Activated CD4-positive, alpha-beta memory T cell treated with anti-CD3 and anti-CD28 coated beads for 36 hours (primary cell): ENCODE data around the gene RHOBTB1. TPM values are rescaled to one million over a fixed set of nuclear protein-coding genes. Genes with fewer than 3 reads are reported as not detected.
A peak's percentile ranks its signal among the peaks of the same experiment; 100 is the strongest.
"Not testable (repeated sequence)": the region's sequence is repeated elsewhere in the genome, so short reads cannot be mapped to it uniquely, and the experiment has no call there.

Experiments used
- CTCF ChIA-PET: fragments of 350-600 bp; sonication (Branson Sonifier 250); formaldehyde crosslinking; loops from one replicate; lab custom pipeline; 2021; ENCODE audit warnings: antibody characterized with exemption, inconsistent platforms; lab: Charles Lee
- POLR2A ChIA-PET: fragments of 350-600 bp; sonication (Branson Sonifier 250); formaldehyde crosslinking; loops from one replicate; lab custom pipeline; 2021; ENCODE audit warnings: antibody characterized with exemption; lab: Charles Lee
- DNase-seq: peaks from one replicate; pipeline ENCODE4 v3.0.0-alpha.2; 2020
- H3K27ac Mint-ChIP-seq: one replicate; pipeline ENCODE4 v1.8.0; 2021; ENCODE audit warnings: mixed read lengths
- H3K27me3 Mint-ChIP-seq: one replicate; pipeline ENCODE4 v1.8.0; 2021; ENCODE audit warnings: mixed read lengths
- H3K36me3 Mint-ChIP-seq: one replicate; pipeline ENCODE4 v1.8.0; 2021; ENCODE audit warnings: mixed read lengths
- H3K4me1 Mint-ChIP-seq: one replicate; pipeline ENCODE4 v1.8.0; 2021; ENCODE audit warnings: low read depth, mixed read lengths
- H3K4me3 Mint-ChIP-seq: one replicate; pipeline ENCODE4 v1.8.0; 2021; ENCODE audit warnings: mild to moderate bottlenecking, mixed read lengths
- H3K9me3 Mint-ChIP-seq: one replicate; pipeline ENCODE4 v1.8.0; 2021; ENCODE audit warnings: mixed read lengths
- intact Hi-C: fragments of 100-400 bp; cut with micrococcal nuclease; formaldehyde crosslinking; loops from one replicate; pipeline ENCODE4 v1.15.1; 2023
- total RNA-seq, 2 experiments: library from RNA; stranded (reverse); gene quantifications; one replicate each; pipeline ENCODE4 v1.2.3, GENCODE V29; 2021

Gene RHOBTB1
- total RNA-seq, 2 experiments from 2014 or later, result not detected

DNA sequence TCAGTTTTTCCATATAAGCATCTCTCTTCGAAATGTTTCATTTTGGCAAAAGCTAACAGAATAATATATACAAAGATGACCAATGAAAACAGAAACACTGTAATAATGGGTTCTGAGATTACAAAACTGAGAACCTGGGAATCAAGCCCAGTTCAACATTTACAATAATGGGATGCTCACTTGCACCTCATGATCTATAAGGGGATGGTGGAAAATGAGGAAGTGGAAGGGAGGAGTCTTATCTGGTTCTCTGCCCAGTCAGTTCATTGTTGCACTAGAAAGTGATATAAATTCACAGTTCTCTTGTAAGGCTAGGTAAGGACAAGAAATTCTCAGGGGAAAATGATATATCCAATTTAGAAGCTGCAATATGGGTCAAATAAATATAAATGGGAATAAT, 31.7 kb upstream of the RHOBTB1 start:
- ChIA-PET POLR2A (interaction anchor here (0.5 kb wide), 1 partner anchor 514 kb away, joined by 3 read pairs; no protein-coding TSS in a partner anchor), CTCF (interaction anchor here (0.6 to 2.2 kb wide), 2 partner anchors 9 to 11 kb away, joined by 3 to 7 read pairs; no protein-coding TSS in a partner anchor)
- no peak overlapping the region for H3K27ac Mint-ChIP-seq
- no peaks in the 10 kb centered on the region for H3K9me3 Mint-ChIP-seq
- no peaks in the 10 kb centered on the region for H3K36me3 Mint-ChIP-seq
- no peak overlapping the region for H3K4me3 Mint-ChIP-seq
- peaks cover 11% of the 10 kb centered on the region for H3K4me1 Mint-ChIP-seq
- H3K27me3 Mint-ChIP-seq, result peaks cover 13% of the 10 kb centered on the region
- intact Hi-C loops, result no loop called here
- no peak for DNase-seq

- H3K27ac Mint-ChIP-seq, result no peak overlapping the region
- intact Hi-C loops, result no loop called here
- H3K4me3 Mint-ChIP-seq, result no peak overlapping the region
- ChIA-PET POLR2A (no interaction called here), CTCF (interaction anchor here (2.2 kb wide), 1 partner anchor 10 kb away, joined by 7 read pairs; no protein-coding TSS in a partner anchor)
- no peaks in the 10 kb centered on the region for H3K9me3 Mint-ChIP-seq
- peaks cover 13% of the 10 kb centered on the region for H3K27me3 Mint-ChIP-seq
- DNase-seq, result no peak
- peaks cover 11% of the 10 kb centered on the region for H3K4me1 Mint-ChIP-seq
- H3K36me3 Mint-ChIP-seq, result no peaks in the 10 kb centered on the region
These were observed 30.6 kb upstream of the RHOBTB1 start for GRCh38 chr10:60974463-60975149.

DNA sequence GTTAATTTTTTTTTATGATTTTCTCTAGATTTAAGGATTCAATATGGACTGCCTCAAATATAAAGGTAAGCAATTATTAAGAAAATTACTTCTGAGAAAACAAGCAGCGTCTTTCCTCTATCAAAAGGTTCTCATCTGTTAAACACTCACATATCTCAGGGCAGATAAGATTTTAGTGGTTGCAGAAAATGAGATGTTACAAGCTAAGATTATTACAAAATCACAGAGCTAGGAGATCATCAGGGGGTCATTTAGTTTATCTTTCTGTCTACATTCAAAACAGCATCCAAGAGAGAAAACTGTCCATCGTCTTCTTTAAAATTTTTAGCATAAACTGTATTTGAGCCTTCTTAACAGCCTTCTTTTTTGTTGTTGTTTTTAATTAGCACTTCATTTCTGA, 29.1 kb upstream of the RHOBTB1 start:
- H3K4me3 Mint-ChIP-seq, result no peak overlapping the region
- H3K27me3 Mint-ChIP-seq, result peaks cover 12% of the 10 kb centered on the region
- H3K4me1 Mint-ChIP-seq, result peaks cover 17% of the 10 kb centered on the region
- DNase-seq, result no peak
- ChIA-PET CTCF (interaction anchor here (0.6 kb wide), 1 partner anchor 230 kb away, joined by 5 read pairs; no protein-coding TSS in a partner anchor), POLR2A (no interaction called here)
- H3K27ac Mint-ChIP-seq, result no peak overlapping the region
- no peaks in the 10 kb centered on the region for H3K9me3 Mint-ChIP-seq
- H3K36me3 Mint-ChIP-seq, result no peaks in the 10 kb centered on the region
- intact Hi-C loops, result no loop called here

DNA sequence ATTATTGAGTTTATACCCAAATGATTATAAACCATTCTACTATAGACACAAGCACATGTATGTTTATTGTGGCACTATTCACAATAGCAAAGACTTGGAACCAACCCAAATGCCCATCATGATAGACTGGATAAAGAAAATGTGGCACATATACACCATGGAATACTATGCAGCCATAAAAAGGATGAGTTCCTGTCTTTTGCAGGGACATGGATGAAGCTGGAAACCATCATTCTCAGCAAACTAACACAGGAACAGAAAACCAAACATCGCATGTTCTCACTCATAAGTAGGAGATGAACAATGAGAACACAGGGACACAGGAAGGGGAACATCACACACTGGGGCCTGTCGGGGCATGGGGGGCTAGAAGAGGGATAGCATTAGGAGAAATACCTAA, 28.2 kb upstream of the RHOBTB1 start:
- H3K27ac Mint-ChIP-seq, H3K36me3 Mint-ChIP-seq, POLR2A ChIA-PET, DNase-seq, H3K4me3 Mint-ChIP-seq, CTCF ChIA-PET, intact Hi-C loops, H3K9me3 Mint-ChIP-seq: not testable (repeated sequence)
- H3K4me1 Mint-ChIP-seq, result peaks cover 23% of the 10 kb centered on the region
- H3K27me3 Mint-ChIP-seq, result peaks cover 15% of the 10 kb centered on the region

DNA sequence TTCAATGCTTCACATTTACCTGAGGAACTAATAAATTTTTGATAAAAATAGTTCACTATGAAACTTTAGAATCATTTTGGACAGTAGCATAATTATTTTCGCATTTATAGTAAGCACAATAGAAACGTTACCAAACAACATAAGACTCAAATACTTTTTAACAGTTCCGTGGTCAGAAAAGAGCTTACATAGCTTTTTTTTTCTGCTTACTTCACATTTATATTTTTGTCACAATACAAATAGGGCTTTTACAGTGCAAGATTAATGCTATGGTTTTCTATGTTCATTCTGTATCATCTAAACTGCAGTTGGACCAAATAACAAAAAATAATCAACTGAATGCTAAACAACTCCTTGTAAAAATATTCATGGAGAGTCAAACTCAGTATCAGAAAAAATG, 26.5 kb upstream of the RHOBTB1 start:
- Mint-ChIP-seq H3K9me3 (no peaks in the 10 kb centered on the region), H3K27ac (no peak overlapping the region), H3K36me3 (no peaks in the 10 kb centered on the region), H3K27me3 (peaks cover 20% of the 10 kb centered on the region), H3K4me3 (no peak overlapping the region), H3K4me1 (peaks cover 24% of the 10 kb centered on the region)
- CTCF ChIA-PET, result no interaction called here
- intact Hi-C loops, result no loop called here
- DNase-seq, result no peak
- POLR2A ChIA-PET, result no interaction called here

DNA sequence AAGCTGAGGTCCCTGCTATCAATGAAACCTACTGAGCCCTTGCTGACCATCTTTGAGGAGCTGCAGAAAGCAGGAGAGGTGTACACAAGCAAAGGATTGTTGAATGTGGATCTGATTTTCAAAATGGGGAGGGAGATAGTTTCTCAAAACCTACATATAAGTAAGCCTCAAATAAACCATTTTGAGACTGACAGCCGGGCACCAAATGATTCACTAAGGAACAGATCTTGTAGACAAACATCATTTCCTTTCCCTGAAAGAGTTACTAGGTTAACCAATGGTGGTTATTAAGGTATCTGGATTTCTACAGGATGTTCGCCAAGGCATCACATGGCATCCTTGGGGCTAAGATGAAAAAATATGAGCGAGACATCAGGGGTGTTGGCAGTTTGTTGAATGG, 24.5 kb upstream of the RHOBTB1 start:
- Mint-ChIP-seq H3K4me1 (peaks cover 17% of the 10 kb centered on the region), H3K4me3 (no peak overlapping the region), H3K27me3 (peaks cover 24% of the 10 kb centered on the region), H3K9me3 (no peaks in the 10 kb centered on the region), H3K27ac (no peak overlapping the region), H3K36me3 (no peaks in the 10 kb centered on the region)
- ChIA-PET CTCF (interaction anchor here (1.6 kb wide), 1 partner anchor 152 kb away, joined by 7 read pairs; no protein-coding TSS in a partner anchor), POLR2A (no interaction called here)
- no peak for DNase-seq
- intact Hi-C loops, result no loop called here

DNA sequence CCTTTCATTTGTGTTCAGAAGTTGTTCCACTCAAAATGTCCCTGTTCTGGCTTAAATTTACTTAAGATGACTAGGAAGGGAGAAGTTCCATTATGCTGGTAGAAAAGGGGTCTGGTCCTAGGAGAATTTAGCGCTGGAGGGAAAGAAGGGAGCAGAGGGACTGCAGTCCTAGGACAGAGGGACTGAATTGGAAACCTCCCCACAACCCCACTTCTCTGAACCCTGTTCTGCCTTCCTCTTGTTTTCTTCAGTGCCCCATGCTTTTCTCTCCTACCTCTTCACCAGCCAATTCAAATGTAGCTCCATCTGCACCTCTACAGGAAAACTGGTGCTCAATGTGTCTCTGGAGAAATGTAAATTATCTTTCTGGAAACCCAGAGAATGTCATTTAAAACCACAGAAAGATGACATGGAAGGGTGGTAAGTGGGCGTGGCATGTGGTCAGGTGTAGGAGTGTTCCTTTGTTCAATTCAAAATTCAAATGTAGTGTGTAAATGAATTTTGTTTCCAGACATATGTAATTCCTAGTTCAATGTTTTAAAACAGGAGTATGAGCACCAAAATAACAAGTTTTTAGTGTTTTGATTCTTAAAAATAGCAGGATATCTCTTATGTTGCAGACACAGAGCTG, 24.0 kb upstream of the RHOBTB1 start:
- no peak overlapping the region for H3K4me3 Mint-ChIP-seq

DNA sequence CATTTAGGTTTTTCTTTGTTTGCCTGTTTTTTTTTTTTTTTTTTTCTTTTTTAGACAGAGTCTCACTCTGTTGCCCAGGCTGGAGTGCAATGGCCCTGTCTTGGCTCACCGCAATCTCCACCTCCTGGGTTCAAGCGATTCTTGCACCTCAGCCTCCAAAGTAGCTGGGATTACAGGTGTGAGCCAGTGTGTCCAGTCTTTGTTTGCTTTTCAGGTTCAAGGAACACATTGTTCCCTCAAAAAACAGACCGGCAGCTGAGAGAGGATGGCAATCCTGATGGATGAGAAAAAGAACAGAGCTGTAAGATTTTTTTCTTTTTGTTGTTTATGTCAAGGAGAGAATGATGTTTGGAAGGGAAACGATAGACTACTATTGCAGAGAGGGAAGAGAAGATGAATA, 23.3 kb upstream of the RHOBTB1 start:
- H3K36me3 Mint-ChIP-seq, result no peaks in the 10 kb centered on the region
- H3K9me3 Mint-ChIP-seq, result no peaks in the 10 kb centered on the region
- peaks cover 17% of the 10 kb centered on the region for H3K4me1 Mint-ChIP-seq
- DNase-seq, result no peak
- POLR2A ChIA-PET, result no interaction called here
- CTCF ChIA-PET, result interaction anchor here (1.0 kb wide), 1 partner anchor 84 kb away, joined by 3 read pairs; no protein-coding TSS in a partner anchor
- H3K4me3 Mint-ChIP-seq, result no peak overlapping the region
- H3K27ac Mint-ChIP-seq, result no peak overlapping the region
- peaks cover 22% of the 10 kb centered on the region for H3K27me3 Mint-ChIP-seq
- intact Hi-C loops, result no loop called here

More for the DNA sequence above, 24.0 kb upstream of the RHOBTB1 start:
- Mint-ChIP-seq H3K27me3 (peaks cover 24% of the 10 kb centered on the region), H3K36me3 (no peaks in the 10 kb centered on the region), H3K27ac (no peak overlapping the region), H3K9me3 (no peaks in the 10 kb centered on the region), H3K4me1 (peaks cover 17% of the 10 kb centered on the region)
- ChIA-PET CTCF (interaction anchor here (1.0 to 1.6 kb wide), 2 partner anchors 85 to 151 kb away, joined by 3 to 7 read pairs; no protein-coding TSS in a partner anchor), POLR2A (no interaction called here)
- intact Hi-C loops, result no loop called here
- DNase-seq, result peak; percentile 49

- H3K36me3 Mint-ChIP-seq, result no peaks in the 10 kb centered on the region
- no peak overlapping the region for H3K4me3 Mint-ChIP-seq
- intact Hi-C loops, result loop anchor here (2.0 kb wide), 1 partner anchor 17 kb away; no protein-coding TSS in a partner anchor
- H3K27me3 Mint-ChIP-seq, result peaks cover 15% of the 10 kb centered on the region
- no peak overlapping the region for H3K27ac Mint-ChIP-seq
- CTCF ChIA-PET, result interaction anchor here (0.7 kb wide), 1 partner anchor 15 kb away, joined by 4 read pairs; no protein-coding TSS in a partner anchor
- H3K4me1 Mint-ChIP-seq, result peaks cover 17% of the 10 kb centered on the region
- no peak for DNase-seq
- H3K9me3 Mint-ChIP-seq, result no peaks in the 10 kb centered on the region
- POLR2A ChIA-PET, result no interaction called here
These were observed 21.7 kb upstream of the RHOBTB1 start for GRCh38 chr10:60965696-60966095.

DNA sequence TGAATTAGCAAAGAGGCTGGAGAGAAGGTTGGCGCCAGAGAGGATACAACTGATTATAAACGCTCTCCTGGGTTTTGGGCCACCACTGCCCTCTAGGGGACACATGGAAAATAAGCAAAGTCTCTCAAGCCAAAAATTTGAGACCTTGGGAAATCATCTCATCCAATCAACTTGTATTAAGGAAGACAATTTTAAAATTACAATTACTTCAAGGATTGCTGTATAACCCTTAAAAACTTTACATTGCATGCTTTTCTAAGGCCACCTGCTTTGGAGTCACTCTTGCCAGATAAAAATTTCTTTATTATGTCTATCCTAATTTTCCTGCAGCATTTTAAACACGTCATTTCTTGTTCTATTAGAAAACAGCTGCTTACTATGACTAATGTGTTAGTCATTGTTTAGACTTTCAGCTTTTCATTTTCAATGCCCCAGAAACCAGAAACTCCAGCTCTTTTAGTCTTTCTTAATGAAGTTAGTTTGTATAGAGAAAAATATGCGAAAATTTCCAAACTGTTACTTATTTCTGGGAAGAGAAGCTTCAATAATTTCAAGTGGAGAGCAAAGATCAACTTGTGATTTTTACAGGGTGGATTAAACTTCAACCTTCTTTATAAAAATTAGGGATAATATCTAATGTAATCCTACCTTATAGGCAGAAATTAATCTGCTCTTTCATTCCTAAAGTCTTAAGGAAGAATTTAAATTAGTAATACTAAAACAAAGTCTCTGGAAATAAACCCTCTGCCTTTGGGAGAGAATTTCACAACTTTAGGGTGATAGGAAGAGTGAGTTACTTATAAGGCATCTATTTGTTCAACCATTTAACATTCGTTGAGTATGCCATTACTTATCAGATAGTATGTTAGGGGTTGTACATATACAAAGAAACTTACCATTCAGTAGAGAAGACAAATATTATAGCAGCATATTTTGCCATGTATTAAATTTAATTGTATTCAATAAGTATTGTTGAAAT, 20.6 kb upstream of the RHOBTB1 start:
- intact Hi-C loops, result loop anchor here (1.0 to 2.0 kb wide), 3 partner anchors 16 to 322 kb away; no protein-coding TSS in a partner anchor
- peaks cover 17% of the 10 kb centered on the region for H3K4me1 Mint-ChIP-seq
- CTCF ChIA-PET, result interaction anchor here (0.5 to 1.1 kb wide), 8 partner anchors 10 to 855 kb away, joined by 3 to 8 read pairs (median 3); no protein-coding TSS in a partner anchor
- POLR2A ChIA-PET, result interaction anchor here (0.6 kb wide), 1 partner anchor 148 kb away, joined by 5 read pairs; no protein-coding TSS in a partner anchor
- peaks cover 18% of the 10 kb centered on the region for H3K27me3 Mint-ChIP-seq
- DNase-seq, result peak; percentile 57
- H3K9me3 Mint-ChIP-seq, result no peaks in the 10 kb centered on the region
- no peaks in the 10 kb centered on the region for H3K36me3 Mint-ChIP-seq
- H3K27ac Mint-ChIP-seq, result no peak overlapping the region
- no peak overlapping the region for H3K4me3 Mint-ChIP-seq

- Mint-ChIP-seq H3K27ac (no peak overlapping the region), H3K4me3 (no peak overlapping the region), H3K9me3 (no peaks in the 10 kb centered on the region), H3K4me1 (peaks cover 17% of the 10 kb centered on the region), H3K27me3 (peaks cover 15% of the 10 kb centered on the region), H3K36me3 (no peaks in the 10 kb centered on the region)
- CTCF ChIA-PET, result interaction anchor here (1.1 kb wide), 2 partner anchors 11 to 144 kb away, joined by 7 to 8 read pairs; no protein-coding TSS in a partner anchor
- intact Hi-C loops, result loop anchor here (1.0 to 2.0 kb wide), 3 partner anchors 15 to 323 kb away; no protein-coding TSS in a partner anchor
- POLR2A ChIA-PET, result no interaction called here
- DNase-seq, result no peak
These were observed 19.7 kb upstream of the RHOBTB1 start for GRCh38 chr10:60963441-60964256.
